WTC11 (cell line): Measurements from ENCODE around the gene FERMT1.

Source experiments
- ELF4 ChIP-seq: sonication (generic); formaldehyde crosslinking; IDR thresholded peaks from 2 replicates; pipeline ENCODE4 v1.8.1; 2022; ENCODE audit warnings: low read depth, mild to moderate bottlenecking, moderate library complexity, missing genetic modification reagents
- TF ChIP-seq, protein P1 (sequence below): fragments of 250-450 bp; sonication (Bioruptor Pico); IDR thresholded peaks from 2 replicates; pipeline ENCODE4 v1.9.0; 2021; ENCODE audit warnings: moderate library complexity, mild to moderate bottlenecking, inconsistent platforms, borderline replicate concordance
- TF ChIP-seq, protein P2 (sequence below): sonication (generic); formaldehyde crosslinking; IDR thresholded peaks from 2 replicates; pipeline ENCODE4 v1.8.1; 2023; ENCODE audit warnings: mild to moderate bottlenecking, missing genetic modification reagents, moderate library complexity
- TF ChIP-seq, protein P3 (sequence below): fragments of 200-600 bp; IDR thresholded peaks from 2 replicates; pipeline ENCODE4 v1.8.0; 2022; ENCODE audit warnings: antibody characterized with exemption

DNA sequence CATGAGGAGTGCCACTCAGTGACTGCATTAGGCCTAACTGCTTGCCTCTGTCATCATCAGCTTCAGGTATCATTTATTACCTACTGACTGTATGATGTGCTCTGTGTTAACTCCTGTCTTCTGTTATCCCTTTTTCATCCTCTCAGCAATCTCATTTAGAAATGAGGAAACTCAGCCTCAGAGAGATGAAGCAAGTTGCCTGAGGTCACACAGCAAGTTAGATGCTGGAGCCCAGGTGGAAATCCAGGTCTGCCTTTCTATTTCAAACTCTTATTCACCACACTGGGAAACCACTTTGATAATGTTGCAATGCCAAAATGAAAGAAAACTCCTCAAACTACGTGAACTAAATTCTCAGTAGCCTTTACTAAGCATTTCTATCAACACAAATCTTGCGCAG lies 1.3 kb downstream of the FERMT1 start:
- TF ChIP-seq, protein P1, sequence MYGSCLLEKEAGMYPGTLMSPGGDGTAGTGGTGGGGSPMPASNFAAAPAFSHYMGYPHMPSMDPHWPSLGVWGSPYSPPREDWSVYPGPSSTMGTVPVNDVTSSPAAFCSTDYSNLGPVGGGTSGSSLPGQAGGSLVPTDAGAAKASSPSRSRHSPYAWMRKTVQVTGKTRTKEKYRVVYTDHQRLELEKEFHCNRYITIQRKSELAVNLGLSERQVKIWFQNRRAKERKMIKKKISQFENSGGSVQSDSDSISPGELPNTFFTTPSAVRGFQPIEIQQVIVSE (CRISPR knock-in tag) = no peak
- TF ChIP-seq, protein P2, sequence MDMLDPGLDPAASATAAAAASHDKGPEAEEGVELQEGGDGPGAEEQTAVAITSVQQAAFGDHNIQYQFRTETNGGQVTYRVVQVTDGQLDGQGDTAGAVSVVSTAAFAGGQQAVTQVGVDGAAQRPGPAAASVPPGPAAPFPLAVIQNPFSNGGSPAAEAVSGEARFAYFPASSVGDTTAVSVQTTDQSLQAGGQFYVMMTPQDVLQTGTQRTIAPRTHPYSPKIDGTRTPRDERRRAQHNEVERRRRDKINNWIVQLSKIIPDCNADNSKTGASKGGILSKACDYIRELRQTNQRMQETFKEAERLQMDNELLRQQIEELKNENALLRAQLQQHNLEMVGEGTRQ (CRISPR knock-in tag) = no peak
- no peak for TF ChIP-seq ELF4 (CRISPR knock-in tag)
- TF ChIP-seq, protein P3, sequence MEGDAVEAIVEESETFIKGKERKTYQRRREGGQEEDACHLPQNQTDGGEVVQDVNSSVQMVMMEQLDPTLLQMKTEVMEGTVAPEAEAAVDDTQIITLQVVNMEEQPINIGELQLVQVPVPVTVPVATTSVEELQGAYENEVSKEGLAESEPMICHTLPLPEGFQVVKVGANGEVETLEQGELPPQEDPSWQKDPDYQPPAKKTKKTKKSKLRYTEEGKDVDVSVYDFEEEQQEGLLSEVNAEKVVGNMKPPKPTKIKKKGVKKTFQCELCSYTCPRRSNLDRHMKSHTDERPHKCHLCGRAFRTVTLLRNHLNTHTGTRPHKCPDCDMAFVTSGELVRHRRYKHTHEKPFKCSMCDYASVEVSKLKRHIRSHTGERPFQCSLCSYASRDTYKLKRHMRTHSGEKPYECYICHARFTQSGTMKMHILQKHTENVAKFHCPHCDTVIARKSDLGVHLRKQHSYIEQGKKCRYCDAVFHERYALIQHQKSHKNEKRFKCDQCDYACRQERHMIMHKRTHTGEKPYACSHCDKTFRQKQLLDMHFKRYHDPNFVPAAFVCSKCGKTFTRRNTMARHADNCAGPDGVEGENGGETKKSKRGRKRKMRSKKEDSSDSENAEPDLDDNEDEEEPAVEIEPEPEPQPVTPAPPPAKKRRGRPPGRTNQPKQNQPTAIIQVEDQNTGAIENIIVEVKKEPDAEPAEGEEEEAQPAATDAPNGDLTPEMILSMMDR = no peak
